NCI-H526 treated with DMSO at 0.1 percent for 48 hours (cell line): ENCODE data around the gene PSME3.

ENCODE experiments used
- DNase-seq: peaks from one replicate; lab custom pipeline; 2025; lab: John Stamatoyannopoulos, UW

Gene PSME3

DNA sequence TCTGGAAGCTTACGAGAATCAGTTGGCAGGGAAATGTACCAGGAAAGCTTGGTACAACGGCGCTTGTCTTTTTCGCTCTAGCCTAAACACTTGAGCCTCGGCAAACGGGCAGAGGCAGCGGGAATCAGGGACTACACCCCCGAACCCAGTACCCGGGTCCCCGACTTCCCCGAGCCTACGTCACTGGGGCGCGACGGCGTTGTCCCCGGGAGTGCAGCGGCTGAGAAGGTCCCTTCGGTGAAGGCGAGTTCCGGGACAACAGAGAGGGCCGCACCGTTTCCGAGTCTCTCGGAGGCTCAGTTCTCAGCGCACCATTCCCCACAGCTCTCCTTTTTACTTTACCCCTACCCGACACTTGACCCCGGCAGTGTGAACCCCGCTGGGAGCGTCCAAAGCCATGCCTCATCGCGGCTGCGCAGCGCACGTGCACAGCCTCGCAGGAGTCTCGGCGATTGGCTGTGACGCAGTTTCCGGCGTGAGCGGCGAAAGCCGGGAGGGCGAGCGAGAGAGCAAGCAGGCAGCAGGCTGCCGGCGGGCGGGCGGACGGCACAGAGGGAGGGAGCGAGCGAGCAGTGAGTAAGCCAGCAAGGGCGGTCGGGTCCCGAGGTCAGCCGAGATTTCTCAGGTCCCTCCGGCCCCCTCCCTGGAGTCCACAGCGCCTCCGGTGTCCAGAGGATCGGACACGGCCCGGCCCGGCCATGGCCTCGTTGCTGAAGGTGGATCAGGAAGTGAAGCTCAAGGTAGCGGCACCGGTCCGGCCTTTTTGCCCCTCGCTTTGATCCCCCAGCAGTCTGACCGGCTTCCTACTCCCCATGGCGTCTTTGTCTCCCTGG is at the start of gene PSME3:
Gene PSME3 (plus strand): TSS at position 464 of the 833 bp plus-strand sequence. CDS start 235 bp downstream, at position 699.
- peak; percentile 78 for DNase-seq

DNA sequence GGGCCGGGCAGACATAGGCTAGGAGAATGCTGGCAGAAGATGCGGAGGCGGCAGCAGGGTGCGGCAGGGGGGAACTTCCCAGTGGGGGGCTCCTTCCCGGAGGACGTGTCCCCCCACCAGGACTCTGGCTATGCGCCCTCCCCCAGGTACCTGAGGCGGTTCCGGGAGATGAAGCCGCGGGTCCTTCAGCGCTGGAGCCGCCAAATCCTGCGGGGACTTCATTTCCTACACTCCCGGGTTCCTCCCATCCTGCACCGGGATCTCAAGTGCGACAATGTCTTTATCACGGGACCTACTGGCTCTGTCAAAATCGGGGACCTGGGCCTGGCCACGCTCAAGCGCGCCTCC is 49.4 kb upstream of the PSME3 start:
- DNase-seq: no peak

DNA sequence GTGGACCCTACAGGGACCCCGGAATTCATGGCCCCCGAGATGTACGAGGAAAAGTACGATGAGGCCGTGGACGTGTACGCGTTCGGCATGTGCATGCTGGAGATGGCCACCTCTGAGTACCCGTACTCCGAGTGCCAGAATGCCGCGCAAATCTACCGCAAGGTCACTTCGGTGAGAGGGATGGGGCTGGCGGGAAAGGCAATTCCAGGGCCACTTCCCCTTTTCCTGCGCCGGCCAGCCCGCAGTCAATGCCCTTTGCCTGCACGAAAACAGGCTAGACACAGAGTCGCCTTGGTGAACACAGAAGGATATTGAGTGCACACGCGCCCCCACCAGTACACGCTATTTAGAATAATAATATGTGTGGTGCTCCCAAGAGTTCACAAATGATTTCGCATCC is 48.8 kb upstream of the PSME3 start:
- no peak for DNase-seq

GRCh38 chr17:42784811-42785592 is 48.2 kb upstream of the PSME3 start:
- DNase-seq: no peak

DNA sequence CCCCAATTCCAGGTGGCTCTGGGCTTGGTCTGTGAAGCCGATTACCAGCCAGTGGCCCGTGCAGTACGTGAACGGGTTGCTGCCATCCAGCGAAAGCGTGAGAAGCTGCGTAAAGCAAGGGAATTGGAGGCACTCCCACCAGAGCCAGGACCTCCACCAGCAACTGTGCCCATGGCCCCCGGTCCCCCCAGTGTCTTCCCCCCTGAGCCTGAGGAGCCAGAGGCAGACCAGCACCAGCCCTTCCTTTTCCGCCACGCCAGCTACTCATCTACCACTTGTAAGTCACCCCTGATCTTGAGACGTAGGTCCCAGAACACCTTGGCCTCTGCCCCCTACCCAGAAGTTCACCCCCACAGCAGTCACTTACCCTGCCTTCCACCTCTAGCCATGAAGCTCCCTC is 45.9 kb upstream of the PSME3 start:
- no peak for DNase-seq

DNA sequence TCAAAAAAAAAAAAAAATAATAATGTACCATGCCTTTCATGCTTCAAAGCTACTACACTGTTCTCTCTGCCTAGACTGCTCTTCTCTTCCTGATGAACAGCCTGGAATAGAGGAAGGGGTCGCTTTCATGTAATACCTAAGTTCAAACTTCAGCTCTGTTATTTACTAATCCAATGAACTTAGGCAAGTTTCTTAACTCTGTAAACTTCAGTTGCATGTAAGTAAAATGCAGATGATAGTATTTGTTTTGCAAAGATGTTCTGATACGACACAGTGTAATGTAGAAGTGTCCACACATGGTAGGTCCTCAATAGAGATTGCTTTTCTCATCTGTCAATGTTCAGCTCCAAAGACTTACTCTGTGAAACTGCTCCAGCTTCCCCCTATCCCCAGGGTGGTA is 41.2 kb upstream of the PSME3 start:
- no peak for DNase-seq

DNA sequence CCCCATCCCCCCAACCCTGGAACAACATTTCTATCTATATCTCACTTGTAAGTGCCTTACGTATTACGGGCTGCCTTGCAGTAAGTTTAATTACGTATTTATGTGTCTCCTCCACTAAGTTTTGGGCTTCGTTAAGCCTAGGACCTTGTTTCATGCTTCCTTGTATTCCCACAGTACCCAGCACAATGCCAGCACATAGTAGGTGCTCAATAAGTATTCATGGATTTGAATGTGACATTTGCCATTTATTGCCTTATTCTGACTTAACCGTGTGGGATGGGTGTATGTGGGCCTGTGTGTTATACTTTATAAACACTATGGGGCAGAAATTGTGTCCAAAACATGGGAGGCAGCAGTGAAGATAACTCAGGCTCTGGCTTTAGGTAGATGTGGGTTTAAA is 40.7 kb upstream of the PSME3 start:
- DNase-seq: no peak

GRCh38 chr17:42795061-42795460 is 38.1 kb upstream of the PSME3 start:
- DNase-seq: no peak

- no peak for DNase-seq
Observed at GRCh38 chr17:42795465-42795864, 37.7 kb upstream of the PSME3 start.

- DNase-seq: no peak
Observed at GRCh38 chr17:42796066-42796758, 37.0 kb upstream of the PSME3 start.

DNA sequence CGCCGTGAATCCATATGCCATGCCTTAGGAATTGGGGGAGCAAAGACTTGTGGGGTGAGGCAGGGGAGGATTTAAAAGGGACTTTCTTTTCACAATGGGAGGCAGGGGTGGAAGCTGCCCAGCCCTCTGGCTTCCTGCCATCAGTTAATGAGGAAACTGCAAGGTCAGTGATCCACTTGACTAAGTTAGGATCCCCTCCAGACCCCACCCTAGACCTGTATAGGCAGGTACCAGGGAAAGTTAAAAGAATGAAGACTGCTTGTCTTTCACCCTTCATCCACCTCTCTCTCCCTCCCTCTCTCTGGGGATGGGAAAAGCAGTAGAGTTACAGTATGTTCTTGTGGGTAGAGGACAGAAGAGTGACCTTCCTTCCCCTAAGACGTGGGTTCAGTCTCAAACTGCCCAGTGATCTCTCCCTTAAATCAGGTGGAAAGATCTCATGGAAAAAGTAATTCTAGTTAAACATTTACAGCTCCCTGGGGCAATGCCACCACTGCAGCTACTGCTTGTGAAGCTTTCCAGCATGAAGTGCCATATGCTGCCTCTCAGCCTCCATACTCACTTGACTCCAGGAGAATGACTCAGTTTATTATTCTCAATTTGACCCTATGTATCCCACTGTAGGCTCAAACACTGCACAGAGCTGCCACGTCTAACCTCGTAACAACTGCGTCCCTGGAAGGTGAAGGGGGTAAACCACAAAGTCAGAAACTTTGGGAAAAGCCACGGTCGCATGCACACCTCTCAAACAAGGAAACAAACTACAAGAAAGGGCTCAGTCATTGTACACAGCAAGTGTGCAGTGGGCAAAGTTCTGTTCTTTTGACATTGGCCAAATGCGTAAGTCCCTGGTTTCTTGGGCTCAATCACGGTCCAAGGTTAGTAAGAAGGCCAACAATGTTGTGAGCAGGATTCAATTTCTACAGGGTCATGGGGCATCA is 35.9 kb upstream of the PSME3 start:
- no peak for DNase-seq

DNA sequence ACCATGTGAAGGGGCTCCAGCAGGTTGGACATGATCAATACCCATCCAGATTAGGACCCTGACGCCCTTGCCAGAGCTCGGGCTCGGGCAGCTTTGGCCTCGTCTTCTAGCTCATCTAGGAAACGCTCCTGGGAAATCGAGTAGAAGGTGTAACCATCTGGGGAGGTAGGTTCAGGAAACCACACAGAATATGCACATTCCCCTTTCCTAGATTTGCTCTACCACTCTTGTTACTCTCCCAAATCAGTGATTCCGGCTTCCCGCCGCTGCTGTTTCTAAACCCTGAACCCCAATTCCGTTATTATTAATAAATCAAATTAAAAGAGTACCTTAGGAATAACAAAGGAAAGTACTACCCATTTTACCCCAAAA is 35.2 kb upstream of the PSME3 start:
- DNase-seq: no peak

GRCh38 chr17:42798383-42799380 is 34.5 kb upstream of the PSME3 start, which contains the start of the genes CNTD1 and COA3:
Gene CNTD1, plus strand, starts transcription at chr17:42798861. Its CDS starts 207 bp downstream, at chr17:42799068.
Gene COA3, minus strand, starts transcription at chr17:42798704. Its CDS starts 23 bp downstream, at chr17:42798681.
- DNase-seq: peak; percentile 70

DNA sequence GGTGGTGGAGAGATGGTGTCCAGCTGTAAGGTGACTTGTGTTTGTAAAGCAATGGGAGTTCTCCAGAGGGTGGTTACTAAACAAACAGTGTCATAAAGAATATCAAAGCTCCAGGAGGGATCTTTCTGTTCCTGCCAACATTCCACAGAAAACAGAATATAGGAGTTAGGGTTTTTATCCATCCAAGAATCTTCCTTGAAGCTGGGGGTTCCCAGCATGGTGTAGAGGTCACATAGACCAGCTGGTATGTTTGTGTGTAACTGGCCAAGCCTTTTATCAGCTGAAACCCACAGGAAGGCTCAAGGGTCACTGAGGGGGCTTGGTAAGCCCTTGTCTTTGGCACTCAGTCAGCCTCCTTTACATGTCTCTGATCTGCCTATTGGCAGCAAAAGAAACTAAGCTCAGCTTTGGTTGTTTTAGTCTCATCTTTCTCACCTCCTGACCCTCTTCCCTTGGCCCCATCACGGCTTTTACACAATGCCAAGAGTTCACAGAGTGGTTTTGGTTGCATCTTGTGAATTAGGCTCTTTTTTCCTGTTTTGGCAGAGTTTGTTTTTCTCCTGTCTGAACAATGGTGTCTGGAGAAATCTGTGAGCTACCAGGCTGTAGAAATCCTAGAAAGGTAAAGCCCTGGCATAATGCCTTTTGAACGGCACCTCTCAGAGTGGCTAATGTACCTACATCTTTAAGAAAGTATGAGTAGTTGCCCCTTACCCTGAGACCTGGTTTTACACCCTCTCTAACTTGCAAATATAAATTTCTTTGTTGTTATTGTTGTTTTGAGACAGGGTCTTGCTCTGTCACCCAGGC is 29.9 kb upstream of the PSME3 start:
- no peak for DNase-seq

DNA sequence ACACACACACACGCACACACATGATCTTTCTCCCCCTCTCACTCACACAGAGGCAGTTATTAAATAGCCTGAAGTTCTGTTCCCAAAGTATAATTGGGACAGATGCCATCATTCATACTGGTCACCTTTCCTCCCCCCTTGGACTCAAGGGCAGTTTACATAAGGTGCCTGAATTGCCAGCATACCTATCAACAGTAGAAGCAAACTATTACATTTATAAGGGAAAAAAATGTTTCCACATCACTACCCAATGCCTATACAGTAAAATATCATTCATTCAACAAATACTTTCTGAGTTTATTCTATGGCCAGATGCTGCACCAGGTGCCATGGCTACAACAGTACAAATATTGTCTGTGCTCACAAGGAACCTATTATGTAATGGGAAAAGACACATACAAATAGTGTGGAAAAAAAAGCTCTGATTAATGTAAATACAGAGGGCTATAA is 28.3 kb upstream of the PSME3 start:
- DNase-seq: no peak

DNA sequence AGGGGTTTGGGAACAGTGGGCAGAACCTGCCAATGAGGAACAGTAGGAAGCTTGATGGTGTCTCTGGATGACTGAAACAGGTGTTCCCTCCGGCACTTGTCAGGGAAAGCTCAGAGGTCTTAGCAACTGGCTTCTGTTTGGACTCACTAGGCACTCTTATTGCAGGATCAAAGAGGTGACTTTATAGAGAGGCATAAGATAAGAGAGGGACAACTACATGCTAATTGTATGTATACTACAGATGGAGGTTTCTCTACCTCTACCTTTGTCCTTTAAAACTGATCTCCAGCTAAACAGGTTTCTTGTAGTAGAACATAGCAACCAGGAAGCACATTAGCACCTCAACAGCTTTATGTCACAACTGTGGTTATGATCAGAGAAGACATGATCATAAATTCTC is 26.9 kb upstream of the PSME3 start:
- no peak for DNase-seq

DNA sequence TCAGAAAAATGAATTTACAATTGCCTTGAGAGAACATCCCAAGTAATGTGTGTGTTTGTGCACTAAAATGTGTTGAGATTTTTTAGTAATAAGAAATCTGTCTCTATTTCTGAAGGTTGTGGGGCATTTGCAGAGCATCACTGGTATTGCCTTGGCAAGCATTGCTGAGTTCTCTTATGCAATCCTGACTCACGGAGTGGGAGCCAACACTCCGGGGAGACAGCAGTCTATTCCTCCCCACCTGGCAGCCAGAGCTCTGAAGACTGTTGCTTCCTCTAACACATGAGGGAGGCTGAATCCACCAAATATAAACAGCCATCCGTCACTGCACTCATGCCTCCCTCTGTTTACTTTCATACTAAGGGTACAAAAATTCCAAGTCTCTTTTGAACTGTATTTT is 23.9 kb upstream of the PSME3 start:
- no peak for DNase-seq

GRCh38 chr17:42814633-42815399 is 18.4 kb upstream of the PSME3 start:
- no peak for DNase-seq

DNA sequence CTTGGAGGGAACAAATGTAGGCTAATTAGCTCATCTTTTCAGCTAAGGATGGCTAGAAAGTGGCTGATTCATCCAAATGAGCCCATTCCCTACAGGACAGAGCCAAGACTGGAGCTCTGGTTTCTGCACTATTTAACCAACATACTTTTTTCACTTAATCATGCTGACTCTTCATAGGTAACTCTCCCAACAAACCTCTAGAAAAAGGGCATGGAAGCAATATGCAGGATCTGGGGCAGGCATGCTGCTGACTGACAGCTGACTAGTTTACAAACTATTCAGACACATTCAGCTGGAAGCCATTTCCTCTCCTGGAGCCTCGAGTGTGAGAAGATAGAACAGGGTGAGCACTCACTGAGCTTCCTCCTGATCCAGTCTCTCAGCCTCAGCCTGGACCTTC is 15.3 kb upstream of the PSME3 start:
- DNase-seq: no peak
